WI38 (cell line): Measurements from ENCODE around the gene CUEDC1.

Experiments used
- H3K4me3 ChIP-seq: 2 replicates; pipeline ENCODE4 v1.5.1; 2011; ENCODE audit warnings: low read depth, mild to moderate bottlenecking, control low read depth, low read length
- TF ChIP-seq, protein P1 (sequence below): IDR thresholded peaks from 2 replicates; pipeline ENCODE4 v1.5.1; 2012; ENCODE audit warnings: low read depth, mild to moderate bottlenecking, control low read depth, low read length

Gene CUEDC1

DNA sequence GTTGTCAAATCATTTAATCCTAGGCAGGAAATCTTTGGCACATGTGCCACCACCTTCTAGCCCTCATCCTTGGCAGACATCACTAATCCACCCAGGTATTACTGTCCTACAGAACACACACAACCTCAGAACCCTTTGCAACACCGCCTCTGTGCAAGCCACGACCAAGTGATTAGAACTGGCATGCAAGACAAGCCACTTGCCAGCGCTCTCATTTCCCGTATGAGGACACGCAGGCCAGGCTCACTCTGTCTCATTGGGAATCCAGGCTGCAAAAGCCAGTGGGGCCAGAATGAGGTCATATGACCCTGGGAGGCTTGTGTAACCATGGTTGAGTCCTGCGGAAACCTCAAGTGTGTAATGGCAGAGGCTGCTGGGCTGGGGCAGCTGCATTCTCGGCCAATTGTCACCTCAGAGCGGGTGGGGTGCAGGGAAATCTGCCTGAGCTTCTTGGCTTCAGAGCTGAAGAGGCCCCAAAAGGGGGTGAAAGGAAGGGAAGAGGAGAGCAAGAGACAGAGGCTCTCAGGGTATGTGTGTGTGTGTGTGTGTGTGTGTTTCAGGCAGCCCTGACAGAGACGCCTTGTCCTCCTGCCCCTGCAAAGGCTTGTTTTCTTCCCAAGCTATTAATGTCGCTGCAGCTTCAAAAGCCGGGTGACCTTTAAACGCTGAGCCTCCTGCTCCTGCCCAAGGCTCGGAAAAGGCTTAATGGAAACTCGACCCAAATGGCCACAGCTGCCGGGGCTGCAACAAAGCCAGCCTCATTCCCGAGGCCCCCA, 62.2 kb downstream of the CUEDC1 start:
- TF ChIP-seq, protein P1, sequence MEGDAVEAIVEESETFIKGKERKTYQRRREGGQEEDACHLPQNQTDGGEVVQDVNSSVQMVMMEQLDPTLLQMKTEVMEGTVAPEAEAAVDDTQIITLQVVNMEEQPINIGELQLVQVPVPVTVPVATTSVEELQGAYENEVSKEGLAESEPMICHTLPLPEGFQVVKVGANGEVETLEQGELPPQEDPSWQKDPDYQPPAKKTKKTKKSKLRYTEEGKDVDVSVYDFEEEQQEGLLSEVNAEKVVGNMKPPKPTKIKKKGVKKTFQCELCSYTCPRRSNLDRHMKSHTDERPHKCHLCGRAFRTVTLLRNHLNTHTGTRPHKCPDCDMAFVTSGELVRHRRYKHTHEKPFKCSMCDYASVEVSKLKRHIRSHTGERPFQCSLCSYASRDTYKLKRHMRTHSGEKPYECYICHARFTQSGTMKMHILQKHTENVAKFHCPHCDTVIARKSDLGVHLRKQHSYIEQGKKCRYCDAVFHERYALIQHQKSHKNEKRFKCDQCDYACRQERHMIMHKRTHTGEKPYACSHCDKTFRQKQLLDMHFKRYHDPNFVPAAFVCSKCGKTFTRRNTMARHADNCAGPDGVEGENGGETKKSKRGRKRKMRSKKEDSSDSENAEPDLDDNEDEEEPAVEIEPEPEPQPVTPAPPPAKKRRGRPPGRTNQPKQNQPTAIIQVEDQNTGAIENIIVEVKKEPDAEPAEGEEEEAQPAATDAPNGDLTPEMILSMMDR, result no peak
- peak overlapping the region; percentile 26 for H3K4me3 ChIP-seq

DNA sequence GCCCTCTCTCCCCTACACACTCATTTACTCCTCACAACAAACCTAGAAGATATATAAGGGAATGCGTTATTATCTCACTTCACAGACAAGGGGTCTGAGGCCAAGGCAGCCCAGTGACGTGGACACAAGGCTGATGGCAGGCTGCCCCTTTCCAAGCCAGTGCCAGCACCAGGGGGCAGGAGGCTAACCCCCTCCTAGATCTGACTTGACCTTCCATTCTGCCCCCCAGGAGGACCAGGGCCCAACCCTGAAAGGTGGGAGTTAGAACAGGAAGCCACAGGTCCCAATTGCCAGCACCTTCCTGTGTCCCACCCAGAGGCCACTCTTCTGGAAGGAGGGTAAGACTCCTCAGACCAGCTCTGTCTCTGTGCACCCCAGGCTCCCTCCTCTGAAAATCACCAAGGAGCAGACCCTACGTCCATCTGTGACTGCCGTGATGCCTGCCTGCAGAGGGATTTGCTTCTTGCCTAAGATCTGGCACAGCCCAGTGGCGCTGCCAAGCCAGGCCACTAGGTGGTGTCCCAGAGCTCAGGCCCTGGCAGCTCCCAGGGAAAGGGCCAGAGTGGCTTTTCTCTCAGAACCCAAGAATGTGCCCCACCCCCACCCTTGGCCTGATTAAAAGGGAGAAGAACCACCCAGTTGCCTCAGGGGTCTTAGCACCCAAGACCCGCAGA, 62.9 kb downstream of the CUEDC1 start:
- 0 out of 2 replicates have a peak overlapping the region, but pooled peaks have one; percentile 12 for H3K4me3 ChIP-seq
- TF ChIP-seq, protein P1, result peak; percentile 99

DNA sequence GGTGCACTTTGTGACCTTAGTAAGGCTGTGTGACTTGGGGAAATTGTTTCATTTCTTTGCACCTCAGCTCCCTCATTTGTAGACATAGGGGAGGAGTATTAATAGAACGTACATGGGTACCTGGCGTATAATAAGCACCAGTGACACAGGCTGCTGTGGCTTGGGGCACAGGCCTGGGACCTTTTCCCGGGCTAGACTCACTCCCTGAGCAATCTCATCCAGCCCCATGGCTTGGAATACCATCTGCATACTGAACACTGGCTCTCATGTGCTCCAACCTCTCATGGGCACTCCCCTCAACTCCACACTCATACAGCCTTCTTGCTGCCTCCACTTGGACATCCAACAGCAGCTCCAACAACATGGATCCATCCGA, 64.4 kb downstream of the CUEDC1 start:
- TF ChIP-seq, protein P1, result no peak
- no peak overlapping the region for H3K4me3 ChIP-seq

DNA sequence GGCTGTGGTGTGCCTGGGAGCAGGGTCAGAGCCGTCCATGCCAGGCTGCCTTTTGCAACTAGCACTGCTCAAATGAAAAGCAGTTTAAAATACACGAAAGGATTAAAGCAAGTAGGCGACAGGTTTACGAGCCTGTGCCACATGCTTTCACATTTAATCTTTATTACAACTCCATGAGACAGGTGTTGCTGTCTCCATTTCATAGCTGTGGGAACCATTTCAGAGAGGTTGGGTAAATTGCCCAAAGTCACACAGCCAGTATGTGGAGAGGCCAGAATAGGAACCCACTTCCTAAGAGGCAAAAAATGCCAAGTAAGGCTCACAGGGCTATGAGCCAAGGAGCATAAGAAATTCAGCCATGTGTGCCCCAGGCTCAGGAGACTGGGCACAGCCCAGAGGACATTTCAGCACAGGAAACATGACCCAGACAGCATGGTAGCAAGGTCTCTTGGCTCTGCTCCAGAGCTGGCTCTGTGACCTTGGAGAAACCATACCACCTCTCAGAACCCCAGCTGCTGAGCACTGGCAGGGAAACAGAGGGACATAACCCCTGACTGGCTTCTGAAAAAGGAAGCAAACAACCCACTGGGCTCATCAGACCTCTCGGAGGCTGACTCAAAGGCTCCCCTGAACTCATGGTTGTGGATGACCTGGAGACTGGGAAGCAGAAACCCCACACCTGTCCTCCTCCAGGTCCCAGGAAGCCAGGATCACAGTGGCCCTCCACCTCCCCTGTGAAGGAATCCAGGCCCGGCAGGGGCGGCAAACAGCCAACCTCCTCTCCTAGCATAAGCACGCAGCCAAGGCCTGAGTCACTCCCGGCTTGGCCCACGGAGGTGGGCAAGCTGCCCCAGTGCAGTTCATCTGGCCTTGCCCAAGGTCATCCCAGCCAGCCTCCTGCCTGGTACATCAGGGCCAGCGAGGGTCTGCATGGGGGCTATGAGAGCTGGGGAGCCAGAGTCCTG, 65.0 kb downstream of the CUEDC1 start:
- H3K4me3 ChIP-seq, result no peak overlapping the region
- TF ChIP-seq, protein P1, result no peak

DNA sequence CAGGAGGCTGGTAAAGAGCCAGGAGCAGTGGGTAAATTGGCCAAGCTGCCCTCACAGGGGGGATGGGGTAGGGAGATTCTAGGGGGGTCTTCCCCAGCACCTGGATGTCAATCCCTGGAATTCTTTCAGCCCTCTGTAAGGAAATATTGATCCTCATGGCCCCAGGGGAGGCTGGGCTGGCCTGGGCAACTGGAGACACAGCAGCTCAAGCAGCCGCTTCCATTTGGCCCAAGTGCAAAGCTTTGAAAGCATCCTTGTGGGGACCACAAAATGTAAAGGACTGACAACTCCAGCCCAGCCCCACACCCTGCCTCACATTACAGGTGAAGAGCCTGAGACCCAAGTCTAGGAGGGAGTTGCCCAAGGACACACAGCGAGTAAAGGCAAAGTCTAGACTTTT, 66.0 kb downstream of the CUEDC1 start:
- TF ChIP-seq, protein P1, result no peak
- H3K4me3 ChIP-seq, result no peak overlapping the region

DNA sequence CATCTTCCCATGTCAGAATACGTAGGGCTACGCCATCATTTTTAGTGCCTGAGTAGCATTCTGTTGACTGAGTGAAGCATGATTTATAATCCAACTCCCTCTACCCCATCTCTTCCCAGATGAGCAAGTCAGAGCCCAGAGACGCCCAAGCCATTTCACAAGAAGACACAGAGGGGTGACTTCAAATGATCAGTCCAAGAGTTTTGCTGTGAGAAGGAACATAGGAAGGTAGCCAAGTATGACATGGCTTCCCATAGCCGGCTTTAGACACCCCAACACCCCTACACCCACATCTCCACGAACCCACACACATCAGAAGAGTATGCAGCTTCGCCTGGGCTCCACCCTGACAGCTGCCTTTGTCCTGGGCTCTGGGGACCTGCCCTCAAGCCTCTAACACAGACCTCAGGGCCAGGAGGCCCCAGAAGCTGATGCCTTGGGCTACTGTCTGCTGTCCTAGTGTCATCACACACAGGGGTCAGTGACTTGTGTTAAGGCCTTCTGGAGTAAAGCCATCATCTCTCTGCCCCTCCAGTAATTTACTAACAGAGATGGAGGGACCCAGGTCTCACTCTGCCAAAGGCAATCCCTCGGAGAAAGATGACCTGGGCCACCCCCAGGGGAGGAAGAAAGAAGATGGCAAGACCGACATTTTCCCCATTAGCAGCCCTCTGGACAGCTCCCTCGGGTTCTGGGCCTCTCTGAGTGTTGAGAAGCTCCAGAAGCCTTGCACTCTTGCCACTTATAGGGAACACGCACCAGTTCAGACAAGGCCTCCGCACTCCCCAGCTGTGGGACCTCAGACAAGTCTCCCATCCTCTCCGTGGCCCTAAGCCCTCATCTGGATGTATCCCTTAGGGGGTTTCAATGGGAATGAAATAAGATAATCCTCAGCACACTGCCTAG, 66.6 kb downstream of the CUEDC1 start:
- TF ChIP-seq, protein P1, result no peak
- H3K4me3 ChIP-seq, result no peak overlapping the region
